RWPE1 (cell line): ENCODE measurements around the gene KAT14.

Source experiments
- CTCF ChIA-PET: fragments of 350-600 bp; sonication (Branson Sonifier 250); formaldehyde crosslinking; extraction: SDS; loops from one replicate; lab custom pipeline; 2021; lab: Yijun Ruan, JAX
- POLR2A ChIA-PET: fragments of 400-600 bp; formaldehyde crosslinking; extraction: SDS; loops from one replicate; lab custom pipeline; 2020; ENCODE audit warnings: antibody characterized with exemption; ENCODE audit not compliant: low non-redundant PET; lab: Yijun Ruan, JAX
- DNase-seq: peaks from one replicate; pipeline ENCODE4 v3.0.0; 2012; ENCODE audit warnings: low spot score
- H3K27ac ChIP-seq: fragments of 450-650 bp; 2 replicates; pipeline ENCODE4 v1.5.1; 2017
- CTCF ChIP-seq: fragments of 450-650 bp; conservative IDR thresholded peaks from 2 replicates; pipeline ENCODE4 v1.5.1; 2017; ENCODE audit warnings: low read depth, mild to moderate bottlenecking

The KAT14 gene

GRCh38 chr20:18154342-18154741 is 16.7 kb downstream of the KAT14 start:
- ChIA-PET CTCF (interaction anchor here (0.6 kb wide), 1 partner anchor 11 kb away, joined by 4 read pairs; no protein-coding TSS in a partner anchor), POLR2A (no interaction called here)
- TF ChIP-seq CTCF, result no peak
- no peak overlapping the region for H3K27ac ChIP-seq
- DNase-seq, result no peak

GRCh38 chr20:18156045-18156444 is 18.4 kb downstream of the KAT14 start:
- no peak for TF ChIP-seq CTCF
- ChIA-PET CTCF (no interaction called here), POLR2A (no interaction called here)
- no peak overlapping the region for H3K27ac ChIP-seq
- no peak for DNase-seq

GRCh38 chr20:18164356-18164755 is 26.7 kb downstream of the KAT14 start:
- POLR2A ChIA-PET, result no interaction called here
- TF ChIP-seq CTCF, result no peak
- CTCF ChIA-PET, result no interaction called here

GRCh38 chr20:18165553-18165952 is 27.9 kb downstream of the KAT14 start:
- POLR2A ChIA-PET, result no interaction called here
- H3K27ac ChIP-seq, result no peak overlapping the region
- TF ChIP-seq CTCF, result no peak
- DNase-seq, result no peak
- CTCF ChIA-PET, result interaction anchor here (0.7 kb wide), 1 partner anchor 11 kb away, joined by 4 read pairs; no protein-coding TSS in a partner anchor

More at GRCh38 chr20:18164356-18164755, 26.7 kb downstream of the KAT14 start:
- no peak for DNase-seq
- H3K27ac ChIP-seq, result no peak overlapping the region

GRCh38 chr20:18166241-18166881 is 28.7 kb downstream of the KAT14 start:
- DNase-seq, result no peak
- TF ChIP-seq CTCF, result no peak
- ChIA-PET CTCF (no interaction called here), POLR2A (no interaction called here)
- H3K27ac ChIP-seq, result no peak overlapping the region

- POLR2A ChIA-PET, result no interaction called here
- TF ChIP-seq CTCF, result no peak
- H3K27ac ChIP-seq, result no peak overlapping the region
- no peak for DNase-seq
- CTCF ChIA-PET, result no interaction called here
Observed at GRCh38 chr20:18166950-18167349, 29.3 kb downstream of the KAT14 start.
